NCI-H2107 treated with DMSO at 0.1 percent for 48 hours (cell line): Measurements from ENCODE around the gene LCN15.
A peak's percentile ranks its signal among the peaks of the same experiment; 100 is the strongest.
"Not testable (repeated sequence)": the region's sequence is repeated elsewhere in the genome, so short reads cannot be mapped to it uniquely, and the experiment has no call there.

Experiments
- DNase-seq: peaks from one replicate; lab custom pipeline; 2025; ENCODE audit not compliant: unreplicated experiment; lab: John Stamatoyannopoulos, UW

LCN15 gene

GRCh38 chr9:136794281-136794999 lies 30.1 kb upstream of the LCN15 start:
- DNase-seq, result no peak

GRCh38 chr9:136793086-136793946 lies 29.0 kb upstream of the LCN15 start:
- no peak for DNase-seq

- DNase-seq, result no peak
These were observed 28.2 kb upstream of the LCN15 start for GRCh38 chr9:136792321-136793085.

DNA sequence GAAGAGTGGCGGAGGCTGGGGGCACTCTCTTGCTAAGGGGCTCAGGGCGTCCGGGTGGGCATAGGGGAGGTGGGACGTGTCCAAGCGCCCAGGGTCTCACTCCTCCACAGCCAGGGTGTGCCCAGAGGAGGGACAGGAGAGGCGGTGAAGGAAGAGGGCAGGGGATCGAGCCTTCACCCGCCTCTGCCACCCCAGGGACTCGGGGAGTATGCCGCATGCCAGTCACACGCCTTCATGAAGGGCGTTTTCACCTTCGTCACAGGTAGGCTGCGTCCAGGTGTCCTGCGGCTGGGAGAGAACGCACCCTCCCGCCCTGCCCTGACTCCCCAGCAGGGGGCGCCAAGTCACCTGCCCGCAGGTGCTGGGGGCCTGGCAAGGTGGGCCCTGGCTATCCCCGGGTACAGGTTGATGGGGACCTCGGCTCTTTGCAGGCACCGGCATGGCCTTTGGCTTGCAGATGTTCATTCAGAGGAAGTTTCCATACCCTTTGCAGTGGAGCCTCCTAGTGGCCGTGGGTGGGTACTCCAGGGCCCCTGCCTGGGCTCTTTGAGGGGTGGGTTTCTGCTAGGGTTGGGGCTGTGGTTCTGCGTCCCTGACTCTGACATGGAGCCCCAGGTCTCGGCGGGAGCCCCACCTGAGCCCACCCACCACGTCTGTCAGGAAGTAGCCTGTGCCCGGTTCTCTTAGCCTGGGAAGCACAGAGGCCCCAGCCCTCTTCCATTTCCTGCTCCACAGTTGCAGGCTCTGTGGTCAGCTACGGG lies 27.4 kb upstream of the LCN15 start:
- peak; percentile 48 for DNase-seq

DNA sequence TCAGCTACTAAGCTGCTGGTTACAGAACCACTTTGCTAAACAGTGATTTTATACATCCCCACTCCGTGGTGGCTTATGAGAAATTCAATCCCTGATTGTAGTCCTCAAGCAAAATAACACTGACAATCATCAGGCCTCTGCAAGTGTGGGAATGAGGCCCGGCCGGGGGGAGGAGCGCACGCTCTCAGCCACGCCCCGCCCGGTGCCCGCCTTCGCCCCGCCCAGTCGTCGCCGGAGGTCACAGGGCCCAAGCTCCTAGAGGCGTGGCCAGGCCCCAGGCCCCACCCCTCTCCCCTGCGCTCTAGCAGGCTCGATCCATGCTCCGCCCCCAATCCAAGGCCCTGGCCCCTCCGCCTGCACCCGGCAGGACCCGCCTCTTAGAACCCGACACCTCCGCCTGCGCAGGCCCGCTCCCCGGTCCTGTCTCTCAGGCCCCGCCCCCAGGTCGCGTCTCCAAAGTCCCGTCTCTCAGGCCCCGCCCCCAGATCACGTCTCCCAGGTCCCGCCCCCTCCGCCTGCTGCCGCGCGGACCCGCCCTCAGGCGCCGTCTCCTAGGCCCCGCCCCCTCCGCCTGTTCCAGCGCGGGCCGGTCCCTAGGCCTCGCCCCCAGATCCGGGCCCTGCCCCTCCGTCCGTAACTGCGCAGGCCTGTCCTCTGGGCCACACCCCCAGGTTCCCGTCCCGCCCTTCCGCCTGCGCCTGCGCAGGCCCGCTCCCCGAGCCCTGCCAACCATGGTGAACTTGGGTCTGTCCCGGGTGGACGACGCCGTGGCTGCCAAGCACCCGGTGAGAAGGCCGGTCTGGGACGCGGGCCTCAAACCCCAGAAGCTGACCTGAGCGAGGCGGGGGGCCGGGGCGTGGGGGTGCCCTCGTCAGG lies 26.6 kb upstream of the LCN15 start, which contains the start of gene TMEM141:
TMEM141 (plus strand) TSS at position 705 of the 876 bp plus-strand sequence; CDS start at position 732, 27 bp downstream.
- DNase-seq, result peak; percentile 98

GRCh38 chr9:136789523-136789937 lies 25.2 kb upstream of the LCN15 start:
- DNase-seq, result no peak

DNA sequence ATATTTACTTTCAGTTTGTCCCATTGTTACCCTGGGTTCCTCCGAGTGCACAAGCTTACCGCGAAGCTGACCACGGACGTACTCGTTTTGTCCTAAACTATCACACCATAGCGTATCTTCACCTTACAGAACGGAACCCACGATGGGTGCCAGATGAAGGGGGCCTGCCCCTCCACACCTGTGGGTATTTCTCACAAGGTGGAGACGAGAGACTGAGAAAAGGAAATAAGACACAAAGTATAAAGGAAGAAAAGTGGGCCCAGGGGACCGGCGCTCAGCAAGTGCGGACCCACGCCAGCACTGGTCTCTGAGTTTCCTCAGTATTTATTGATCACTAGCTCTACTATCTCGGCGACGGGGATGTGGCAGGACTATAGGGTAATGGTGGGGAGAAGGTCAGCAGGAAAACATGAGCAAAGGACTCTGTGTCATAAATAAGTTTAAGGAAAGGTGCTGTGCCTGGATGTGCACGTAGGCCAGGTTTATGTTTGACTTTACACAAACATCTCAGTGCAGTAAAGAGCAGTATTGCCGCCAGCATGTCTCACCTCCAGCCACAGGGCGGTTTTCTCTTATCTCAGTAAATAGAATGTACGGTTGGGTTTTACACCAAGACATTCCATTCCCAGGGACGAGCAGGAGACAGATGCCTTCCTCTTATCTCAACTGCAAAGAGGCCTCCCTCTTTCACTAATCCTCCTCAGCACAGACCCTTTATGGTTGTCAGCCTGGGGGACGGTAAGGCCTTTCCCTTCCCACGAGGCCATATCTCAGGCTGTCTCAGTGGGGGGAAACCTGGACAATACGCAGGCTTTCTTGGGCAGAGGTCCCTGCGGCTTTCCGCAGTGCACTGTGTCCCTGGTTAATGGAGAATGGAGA lies 24.6 kb upstream of the LCN15 start:
- not testable (repeated sequence) for DNase-seq

GRCh38 chr9:136787690-136788400 lies 23.5 kb upstream of the LCN15 start:
- peak; percentile 78 for DNase-seq

DNA sequence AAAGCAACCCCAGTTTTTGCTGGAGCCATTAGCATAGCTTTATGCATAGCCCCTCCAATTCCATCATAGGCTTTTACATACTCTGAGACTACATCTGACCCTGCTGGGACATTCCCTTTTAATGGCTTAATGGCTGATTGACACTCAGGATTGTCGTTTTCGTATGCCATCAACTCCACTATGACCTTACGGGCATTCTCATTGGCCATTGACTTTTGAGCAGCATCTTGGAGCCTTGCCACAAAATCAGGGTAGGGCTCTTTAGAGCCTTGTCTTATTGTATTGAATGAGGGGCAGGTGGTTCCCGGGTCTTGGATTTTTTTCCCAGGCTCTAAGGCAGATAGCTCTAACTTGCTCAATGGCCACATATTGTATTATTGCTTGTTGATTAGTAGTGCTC lies 22.7 kb upstream of the LCN15 start:
- not testable (repeated sequence) for DNase-seq

DNA sequence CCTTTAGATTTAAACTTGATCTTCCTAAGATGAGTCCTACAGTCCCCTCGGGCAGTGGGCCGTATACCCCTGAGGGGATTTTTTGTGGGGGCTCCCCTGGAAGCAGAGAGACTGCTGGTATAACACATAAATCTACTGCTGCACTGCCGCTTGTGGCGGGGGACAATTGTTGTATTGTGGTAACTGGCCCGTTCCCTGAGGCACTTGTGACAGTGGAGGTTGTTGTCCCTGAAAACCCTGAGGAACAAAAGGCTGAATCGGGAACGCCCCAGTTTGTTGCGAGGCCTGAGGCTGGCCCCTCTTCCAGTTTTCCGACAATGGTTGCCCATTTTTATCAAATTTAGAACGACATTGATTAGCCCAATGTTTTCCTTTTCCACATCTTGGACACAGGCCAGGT lies 22.1 kb upstream of the LCN15 start:
- DNase-seq, result no peak

- not testable (repeated sequence) for DNase-seq
These were observed 21.4 kb upstream of the LCN15 start for GRCh38 chr9:136785565-136786355.

DNA sequence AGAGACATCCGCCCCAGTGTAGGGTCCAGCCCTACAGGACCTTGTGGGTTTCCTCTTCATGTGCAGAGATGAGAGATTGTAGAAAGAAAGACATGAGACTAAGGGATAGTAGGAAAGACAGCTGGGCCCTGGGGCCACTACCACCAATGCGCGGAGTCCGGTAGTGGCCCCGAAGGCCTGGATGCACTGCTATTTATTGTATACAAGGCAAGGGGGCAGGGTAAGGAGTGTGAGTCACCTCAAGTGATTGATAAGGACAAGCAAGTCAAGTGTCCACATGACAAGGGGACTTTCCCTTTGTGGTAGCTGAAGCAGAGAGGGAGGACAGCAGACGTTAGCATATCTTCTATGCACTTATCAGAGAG lies 20.7 kb upstream of the LCN15 start:
- no peak for DNase-seq

- no peak for DNase-seq
These were observed 20.1 kb upstream of the LCN15 start for GRCh38 chr9:136784249-136784996.

DNA sequence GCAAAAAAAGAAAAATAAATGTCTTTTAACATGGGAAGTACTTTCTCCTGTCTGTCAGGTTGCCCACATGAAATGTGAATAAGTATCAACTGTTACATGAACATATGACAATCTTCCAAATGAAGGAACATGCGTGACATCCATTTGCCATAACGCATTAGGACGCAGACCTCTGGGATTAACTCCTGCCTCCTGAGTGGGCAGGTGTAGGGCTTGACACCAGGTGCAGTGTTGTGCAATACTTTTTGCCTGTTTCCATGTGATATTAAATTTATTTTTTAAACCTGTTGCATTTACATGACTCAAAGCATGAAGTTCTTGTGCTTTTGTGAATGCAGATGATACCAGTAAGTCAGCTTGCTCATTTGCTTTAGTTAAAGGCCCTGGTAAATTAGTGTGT lies 18.1 kb upstream of the LCN15 start:
- no peak for DNase-seq

DNA sequence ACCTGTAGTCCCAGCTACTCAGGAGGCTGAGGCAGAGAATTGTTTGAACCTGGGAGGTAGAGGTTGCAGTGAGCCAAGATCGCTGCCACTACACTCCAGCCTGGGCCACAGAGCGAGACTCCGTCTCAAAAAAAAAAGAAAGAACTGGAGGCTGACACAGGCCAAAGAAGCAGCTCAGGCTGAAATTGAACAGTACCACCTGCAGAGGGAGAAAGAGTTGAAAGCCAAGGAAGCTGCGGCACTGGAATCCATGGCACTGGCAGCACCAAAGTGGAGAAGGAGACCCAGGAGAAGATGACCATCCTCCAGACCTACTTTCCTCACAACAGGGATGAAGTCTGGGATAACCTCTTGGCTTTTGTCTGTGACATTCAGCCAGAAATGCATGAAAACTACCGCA lies 15.5 kb upstream of the LCN15 start:
- DNase-seq, result no peak

DNA sequence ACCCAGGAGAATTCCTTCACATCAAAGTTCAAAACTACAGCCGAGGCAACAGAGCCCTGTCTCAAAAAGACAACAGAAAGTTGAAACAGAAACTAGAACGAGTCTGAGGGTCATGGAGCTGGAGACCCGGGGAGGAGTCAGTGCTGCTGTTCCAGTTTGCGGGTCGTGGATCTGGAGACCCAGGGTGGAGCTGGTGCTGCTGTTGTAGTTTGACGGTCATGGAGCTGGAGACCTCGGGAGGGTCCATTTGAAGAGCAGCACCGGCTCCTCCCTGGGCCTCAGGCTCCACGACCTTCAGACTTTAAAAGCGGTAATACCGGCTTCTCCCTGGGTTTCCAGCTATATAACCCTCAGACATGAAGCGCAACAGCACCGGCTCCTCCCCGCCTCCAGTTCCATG lies 13.0 kb upstream of the LCN15 start:
- no peak for DNase-seq

DNA sequence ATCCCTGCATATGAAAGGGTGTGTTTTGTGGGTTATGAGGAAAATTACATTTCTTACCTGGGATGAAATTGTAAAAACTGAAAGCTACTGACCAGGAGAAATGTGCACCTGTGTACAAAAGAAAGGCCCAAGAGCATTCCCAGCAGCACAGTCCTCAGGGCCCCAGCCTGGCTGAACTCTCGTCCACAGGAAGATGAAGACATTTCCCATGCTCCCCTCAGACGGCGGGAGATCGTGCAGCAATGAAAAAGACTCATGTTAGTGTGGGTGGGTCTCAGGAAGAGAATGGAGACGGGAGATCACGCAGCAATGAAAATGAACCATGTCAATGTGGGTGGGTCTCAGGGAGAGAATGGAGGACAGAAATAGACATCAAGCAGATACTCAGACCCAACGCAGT lies 12.6 kb upstream of the LCN15 start:
- DNase-seq, result no peak
